ENCODE measurements around the gene AP5B1. TPM values are rescaled to one million over a fixed set of nuclear protein-coding genes. Genes with fewer than 3 reads are reported as not detected.

The AP5B1 gene
- total and polyA plus RNA-seq, 2 of the 8 experiments (the other 6 are each of a cell fraction or from before 2014, with no cell fraction given), result 7.6 to 10.0 TPM

DNA sequence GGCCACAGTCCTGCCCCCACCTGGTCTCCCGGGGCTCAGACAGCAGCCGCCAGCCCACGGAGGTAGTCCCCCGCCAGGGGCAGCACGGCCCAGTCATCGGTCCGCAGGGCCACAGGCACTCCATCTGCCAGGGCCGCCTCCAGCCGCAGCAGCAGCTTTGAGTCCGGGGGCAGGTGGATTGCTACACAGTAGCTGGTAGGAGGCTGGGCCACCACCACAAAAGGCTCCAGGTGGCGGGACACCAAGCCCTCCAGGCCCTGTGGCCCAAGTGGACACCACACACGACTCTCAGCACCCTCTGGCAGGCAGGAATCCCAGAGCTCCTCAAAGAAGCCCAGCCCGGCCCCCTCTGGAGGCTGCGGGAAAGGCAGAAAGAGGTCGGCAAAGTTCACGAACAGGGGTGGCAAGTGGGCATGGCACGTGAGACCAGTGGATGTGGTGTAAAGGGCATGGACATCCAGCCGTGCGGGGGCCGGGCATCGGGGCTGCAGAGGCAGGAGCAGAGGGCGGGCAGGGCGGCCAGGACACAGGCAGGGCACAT, 2.9 kb downstream of the AP5B1 start (continued):
- TF ChIP-seq, protein P1, sequence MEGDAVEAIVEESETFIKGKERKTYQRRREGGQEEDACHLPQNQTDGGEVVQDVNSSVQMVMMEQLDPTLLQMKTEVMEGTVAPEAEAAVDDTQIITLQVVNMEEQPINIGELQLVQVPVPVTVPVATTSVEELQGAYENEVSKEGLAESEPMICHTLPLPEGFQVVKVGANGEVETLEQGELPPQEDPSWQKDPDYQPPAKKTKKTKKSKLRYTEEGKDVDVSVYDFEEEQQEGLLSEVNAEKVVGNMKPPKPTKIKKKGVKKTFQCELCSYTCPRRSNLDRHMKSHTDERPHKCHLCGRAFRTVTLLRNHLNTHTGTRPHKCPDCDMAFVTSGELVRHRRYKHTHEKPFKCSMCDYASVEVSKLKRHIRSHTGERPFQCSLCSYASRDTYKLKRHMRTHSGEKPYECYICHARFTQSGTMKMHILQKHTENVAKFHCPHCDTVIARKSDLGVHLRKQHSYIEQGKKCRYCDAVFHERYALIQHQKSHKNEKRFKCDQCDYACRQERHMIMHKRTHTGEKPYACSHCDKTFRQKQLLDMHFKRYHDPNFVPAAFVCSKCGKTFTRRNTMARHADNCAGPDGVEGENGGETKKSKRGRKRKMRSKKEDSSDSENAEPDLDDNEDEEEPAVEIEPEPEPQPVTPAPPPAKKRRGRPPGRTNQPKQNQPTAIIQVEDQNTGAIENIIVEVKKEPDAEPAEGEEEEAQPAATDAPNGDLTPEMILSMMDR (IDR thresholded peaks at IDR 0.05; ENCODE audit: control extremely low read depth in 1 of 3, insufficient read depth in 1 of 3, low read depth in 1 of 3, low read length in 3 of 3), result no peak
- TF ChIP-seq BRCA1 (IDR thresholded peaks at IDR 0.05; ENCODE audit: low read depth, low read length), result no peak
- TF ChIP-seq, protein P2, sequence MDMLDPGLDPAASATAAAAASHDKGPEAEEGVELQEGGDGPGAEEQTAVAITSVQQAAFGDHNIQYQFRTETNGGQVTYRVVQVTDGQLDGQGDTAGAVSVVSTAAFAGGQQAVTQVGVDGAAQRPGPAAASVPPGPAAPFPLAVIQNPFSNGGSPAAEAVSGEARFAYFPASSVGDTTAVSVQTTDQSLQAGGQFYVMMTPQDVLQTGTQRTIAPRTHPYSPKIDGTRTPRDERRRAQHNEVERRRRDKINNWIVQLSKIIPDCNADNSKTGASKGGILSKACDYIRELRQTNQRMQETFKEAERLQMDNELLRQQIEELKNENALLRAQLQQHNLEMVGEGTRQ (IDR thresholded peaks at IDR 0.05; ENCODE audit: low read length), result no peak
- no peak for TF ChIP-seq CREB1 (IDR thresholded peaks at IDR 0.05)
- no peak for TF ChIP-seq RAD21 (IDR thresholded peaks at IDR 0.05 in 1 of 2, conservative IDR thresholded peaks at IDR 0.05 in 1 of 2; ENCODE audit: low read depth in 2 of 2, low read length in 2 of 2)
- TF ChIP-seq JUN (IDR thresholded peaks at IDR 0.05; ENCODE audit: low read depth, low read length), result no peak
- TF ChIP-seq CEBPB (IDR thresholded peaks at IDR 0.05; ENCODE audit: low read depth, low read length), result no peak
- no peak for TF ChIP-seq SP4 (IDR thresholded peaks at IDR 0.05; ENCODE audit: low read length)
